Measurements from ENCODE around the gene CHST2.
"Not testable (repeated sequence)": the region's sequence is repeated elsewhere in the genome, so short reads cannot be mapped to it uniquely, and the experiment has no call there.

The CHST2 gene

DNA sequence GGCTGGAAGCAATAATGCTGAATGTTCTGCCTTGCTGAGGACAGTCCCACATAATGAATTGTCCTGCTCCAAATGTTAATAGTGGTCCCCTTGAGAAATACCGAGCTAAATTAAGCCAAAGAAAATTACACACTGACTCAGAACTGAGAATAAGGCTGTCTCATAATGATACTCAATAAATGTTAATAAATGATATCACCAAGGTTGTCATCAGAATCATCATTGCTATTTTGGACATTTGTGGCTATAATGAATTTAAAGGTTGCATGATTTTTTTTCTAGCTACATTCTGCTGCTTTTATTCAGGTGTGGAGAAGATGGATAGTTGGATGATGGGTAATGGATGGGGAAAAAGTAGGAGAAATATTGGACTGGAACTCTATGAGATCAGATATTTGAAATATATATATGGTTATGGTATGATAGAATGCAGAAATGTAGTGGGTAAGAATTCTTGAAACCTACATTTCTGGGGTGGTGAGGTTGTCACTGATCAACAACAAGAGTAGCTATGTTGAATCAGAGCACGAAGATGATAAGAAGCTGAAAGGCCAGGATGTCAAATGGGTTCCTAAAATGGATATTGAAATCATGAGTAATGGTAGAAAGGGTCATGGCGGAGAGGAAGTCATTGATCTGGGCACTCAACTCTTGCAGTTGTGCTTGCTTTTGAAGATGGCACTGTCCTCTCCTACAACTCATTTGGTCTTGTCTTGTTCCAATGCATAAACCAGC lies 12.8 kb downstream of the CHST2 start:
- no peak for DNase-seq (ENCODE audit: low spot score)

DNA sequence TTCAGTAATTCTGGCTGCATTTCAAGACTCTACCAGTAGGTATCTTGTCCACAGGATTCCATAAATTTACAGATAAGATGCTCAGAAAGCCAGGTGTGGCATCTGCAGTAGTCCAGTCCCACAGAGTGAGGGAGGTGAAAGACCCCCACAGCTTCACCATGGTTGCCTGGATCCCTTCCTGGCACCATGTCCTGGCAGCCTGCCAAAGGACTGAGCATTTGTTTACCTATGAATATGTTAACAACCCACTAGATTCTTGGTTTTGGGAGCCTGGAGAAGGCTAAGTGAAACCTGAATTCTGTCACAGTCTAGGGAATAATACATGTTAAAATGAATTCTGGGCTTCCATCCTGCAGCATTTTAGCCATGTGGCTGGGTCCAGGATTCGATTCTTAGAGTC lies 14.9 kb downstream of the CHST2 start:
- DNase-seq (ENCODE audit: low spot score) = no peak

- no peak for DNase-seq (ENCODE audit: low spot score)
Measured at GRCh38 chr3:143135150-143135549, 15.6 kb downstream of the CHST2 start.

DNA sequence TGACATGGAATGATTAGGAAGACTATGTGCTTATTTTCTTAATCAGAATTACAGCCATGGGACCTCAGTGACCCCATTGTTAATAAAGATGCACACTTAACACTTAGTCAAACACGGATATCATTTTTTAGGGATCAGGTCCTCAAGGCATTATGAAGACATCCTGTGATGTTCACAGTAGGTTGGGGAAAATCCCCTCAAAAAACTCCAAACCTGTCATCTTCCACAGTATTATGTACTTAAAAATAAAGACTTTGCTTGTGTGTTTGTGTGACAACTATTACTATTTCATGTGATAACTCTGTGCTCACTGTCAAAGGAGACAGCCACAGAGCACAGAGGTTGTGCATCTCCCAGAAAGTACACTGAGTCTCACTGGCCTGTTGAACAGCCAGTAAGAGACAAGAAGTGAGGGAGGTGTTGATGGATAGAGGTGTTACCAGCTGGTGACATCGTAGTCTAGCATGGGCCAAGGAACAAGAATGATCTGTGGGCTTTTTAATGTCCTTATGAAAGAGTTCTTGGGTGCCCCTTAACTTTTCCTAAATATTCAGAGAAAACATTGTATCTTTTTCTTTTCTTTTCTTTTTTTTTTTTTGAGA lies 18.0 kb downstream of the CHST2 start:
- no peak for DNase-seq (ENCODE audit: low spot score)

DNA sequence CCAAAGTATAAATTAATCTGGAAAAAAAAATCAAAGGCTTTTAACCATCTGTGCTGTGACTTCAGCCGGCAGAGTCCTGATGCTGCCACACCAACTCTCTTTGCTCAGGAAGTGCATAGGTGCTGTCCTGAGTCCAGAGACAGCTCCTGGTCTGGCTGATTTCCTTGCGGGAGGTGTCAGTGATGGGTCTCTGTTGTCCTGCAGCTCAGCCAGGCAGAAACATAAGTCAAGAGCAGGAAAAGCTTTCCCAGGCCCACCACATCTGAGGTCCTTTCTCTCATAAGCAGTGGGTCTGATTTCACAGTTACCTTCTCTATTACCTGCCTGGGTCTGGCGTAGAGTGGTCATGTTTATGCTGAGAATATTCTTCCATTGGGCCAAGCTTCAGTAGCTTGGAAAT lies 19.4 kb downstream of the CHST2 start:
- DNase-seq (ENCODE audit: low spot score) = no peak

GRCh38 chr3:143139762-143140161 lies 20.2 kb downstream of the CHST2 start:
- DNase-seq (ENCODE audit: low spot score) = no peak

GRCh38 chr3:143140550-143140949 lies 21.0 kb downstream of the CHST2 start:
- DNase-seq (ENCODE audit: low spot score) = no peak

- DNase-seq (ENCODE audit: low spot score) = no peak
Measured at GRCh38 chr3:143142354-143142753, 22.8 kb downstream of the CHST2 start.

- DNase-seq (ENCODE audit: low spot score) = no peak
Measured at GRCh38 chr3:143145906-143146305, 26.3 kb downstream of the CHST2 start.

GRCh38 chr3:143146486-143147274 lies 27.1 kb downstream of the CHST2 start:
- DNase-seq (ENCODE audit: low spot score) = no peak

- no peak for DNase-seq (ENCODE audit: low spot score)
Measured at GRCh38 chr3:143147707-143148106, 28.1 kb downstream of the CHST2 start.

DNA sequence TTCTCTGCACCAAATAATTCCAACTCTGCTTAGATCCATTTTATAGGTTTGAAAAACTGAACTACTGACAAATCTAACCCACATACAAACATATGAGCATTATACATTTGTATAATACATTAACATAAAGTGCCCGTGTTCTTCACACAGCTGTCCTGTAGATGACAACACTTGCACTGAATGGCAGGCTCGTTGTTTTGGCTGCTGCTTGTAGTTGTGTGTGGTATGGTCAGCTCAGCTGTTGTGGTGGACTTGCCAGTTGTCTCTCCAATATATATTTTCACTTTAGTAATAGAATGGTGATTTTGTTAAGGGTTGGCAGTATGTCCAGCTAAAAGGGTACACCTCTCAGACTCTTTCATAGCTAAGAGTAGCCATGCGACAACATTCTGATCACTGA lies 30.5 kb downstream of the CHST2 start:
- no peak for DNase-seq (ENCODE audit: low spot score)

- DNase-seq (ENCODE audit: low spot score) = no peak
Measured at GRCh38 chr3:143151004-143151731, 31.6 kb downstream of the CHST2 start.

DNA sequence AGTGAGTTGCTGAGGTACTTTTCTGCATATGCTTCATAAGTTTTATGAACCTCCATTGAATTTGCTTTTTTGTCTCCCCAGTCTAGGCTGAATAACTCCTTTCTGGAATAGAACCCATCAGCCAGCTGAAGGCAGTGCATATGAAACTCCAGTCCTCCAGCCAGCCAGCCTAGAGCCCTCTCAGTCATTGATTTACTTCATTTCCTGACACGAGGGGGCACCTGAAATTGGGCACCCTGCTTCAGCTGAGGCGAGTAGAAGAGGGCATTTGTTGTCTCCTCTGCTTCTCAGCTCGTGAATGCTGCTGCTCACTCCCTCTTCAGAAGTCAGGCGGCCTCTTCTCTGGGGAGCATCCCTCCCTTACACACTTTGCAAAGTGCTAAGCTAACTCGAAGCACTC lies 32.5 kb downstream of the CHST2 start:
- DNase-seq (ENCODE audit: low spot score) = no peak

GRCh38 chr3:143155756-143156155 lies 36.2 kb downstream of the CHST2 start:
- no peak for DNase-seq (ENCODE audit: low spot score)

- no peak for DNase-seq (ENCODE audit: low spot score)
Measured at GRCh38 chr3:143158014-143158988, 38.7 kb downstream of the CHST2 start.

DNA sequence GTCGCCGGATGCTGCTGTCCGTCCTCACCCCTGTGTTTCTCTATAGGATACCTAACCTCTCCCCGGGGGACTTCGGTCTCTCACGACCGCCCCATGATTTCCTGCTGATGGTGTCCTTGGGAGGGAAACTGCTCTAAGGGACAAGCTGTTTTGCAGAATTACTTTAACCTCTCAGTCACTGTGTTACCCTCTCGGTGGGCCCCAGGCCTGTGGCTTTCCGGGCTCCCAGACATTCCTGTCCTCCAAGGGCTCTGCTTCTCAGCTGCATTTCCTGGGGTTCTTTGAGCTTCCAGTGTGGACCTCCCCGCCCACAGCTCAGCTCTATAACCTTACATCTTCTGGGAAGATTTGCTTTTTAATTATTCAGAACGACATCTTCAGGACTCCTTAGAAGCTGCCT lies 40.9 kb downstream of the CHST2 start:
- no peak for DNase-seq (ENCODE audit: low spot score)

GRCh38 chr3:143163562-143164100 lies 44.1 kb downstream of the CHST2 start:
- DNase-seq (ENCODE audit: low spot score) = no peak

GRCh38 chr3:143165211-143165610 lies 45.6 kb downstream of the CHST2 start:
- no peak for DNase-seq (ENCODE audit: low spot score)

GRCh38 chr3:143165612-143166285 lies 46.2 kb downstream of the CHST2 start:
- DNase-seq (ENCODE audit: low spot score) = not testable (repeated sequence)

Data from hematopoietic multipotent progenitor cell treated with erythropoietin and hydrocortisone succinate and interleukin-3 and kit ligand, for 15 days (in vitro differentiated cells).